IMR-90 (cell line): ENCODE results near the gene NOC2L.

Experiments
- BHLHE40 ChIP-seq: fragments of 150-350 bp; IDR thresholded peaks from 2 replicates; pipeline ENCODE4 v1.6.1; 2016; ENCODE audit warnings: mild to moderate bottlenecking, low read depth, low read length
- CEBPB ChIP-seq: IDR thresholded peaks from 2 replicates; pipeline ENCODE4 v1.6.1; 2012; ENCODE audit warnings: low read depth, low read length, improper control_type of control experiment
- CTCF ChIP-seq: conservative IDR thresholded peaks from 2 replicates; pipeline ENCODE4 v1.5.1; 2012; ENCODE audit warnings: mild to moderate bottlenecking, low read depth, low read length, improper control_type of control experiment
- FOS ChIP-seq: fragments of 150-350 bp; IDR thresholded peaks from 2 replicates; pipeline ENCODE4 v1.6.1; 2016; ENCODE audit warnings: low read depth, low read length
- MAFK ChIP-seq: IDR thresholded peaks from 2 replicates; pipeline ENCODE4 v1.6.1; 2012; ENCODE audit warnings: low read depth, low read length, improper control_type of control experiment
- MAZ ChIP-seq: IDR thresholded peaks from 2 replicates; pipeline ENCODE4 v1.6.1; 2012; ENCODE audit warnings: low read depth, mild to moderate bottlenecking, low read length, improper control_type of control experiment, moderate library complexity, borderline replicate concordance
- NFE2L2 ChIP-seq: fragments of 150-350 bp; IDR thresholded peaks from 2 replicates; pipeline ENCODE4 v1.6.1; 2016; ENCODE audit warnings: low read depth, mild to moderate bottlenecking, low read length
- POLR2A ChIP-seq: IDR thresholded peaks from 2 replicates; pipeline ENCODE4 v1.6.1; 2012; ENCODE audit warnings: mild to moderate bottlenecking, low read depth, low read length
- RAD21 ChIP-seq: IDR thresholded peaks from 2 replicates; pipeline ENCODE4 v1.6.1; 2012; ENCODE audit warnings: low read length, improper control_type of control experiment
- RCOR1 ChIP-seq: IDR thresholded peaks from 2 replicates; pipeline ENCODE4 v1.6.1; 2012; ENCODE audit warnings: mild to moderate bottlenecking, low read length, improper control_type of control experiment; ENCODE audit not compliant: insufficient replicate concordance
- RFX5 ChIP-seq: IDR thresholded peaks from 2 replicates; pipeline ENCODE4 v1.8.0; 2012; ENCODE audit warnings: low read depth, mild to moderate bottlenecking, low read length, moderate library complexity
- SMC3 ChIP-seq: fragments of 150-350 bp; IDR thresholded peaks from 2 replicates; pipeline ENCODE4 v1.6.1; 2016; ENCODE audit warnings: low read depth, mild to moderate bottlenecking, antibody characterized with exemption, low read length, moderate library complexity
- TF ChIP-seq, protein P1 (sequence below): fragments of 150-350 bp; IDR thresholded peaks from 2 replicates; pipeline ENCODE4 v1.6.1; 2017; ENCODE audit warnings: mild to moderate bottlenecking, antibody characterized with exemption, low read length, low read depth
- TF ChIP-seq, protein P2 (sequence below): fragments of 150-350 bp; IDR thresholded peaks from 2 replicates; pipeline ENCODE4 v1.6.1; 2016; ENCODE audit warnings: low read depth, mild to moderate bottlenecking, low read length, moderate library complexity, borderline replicate concordance

DNA sequence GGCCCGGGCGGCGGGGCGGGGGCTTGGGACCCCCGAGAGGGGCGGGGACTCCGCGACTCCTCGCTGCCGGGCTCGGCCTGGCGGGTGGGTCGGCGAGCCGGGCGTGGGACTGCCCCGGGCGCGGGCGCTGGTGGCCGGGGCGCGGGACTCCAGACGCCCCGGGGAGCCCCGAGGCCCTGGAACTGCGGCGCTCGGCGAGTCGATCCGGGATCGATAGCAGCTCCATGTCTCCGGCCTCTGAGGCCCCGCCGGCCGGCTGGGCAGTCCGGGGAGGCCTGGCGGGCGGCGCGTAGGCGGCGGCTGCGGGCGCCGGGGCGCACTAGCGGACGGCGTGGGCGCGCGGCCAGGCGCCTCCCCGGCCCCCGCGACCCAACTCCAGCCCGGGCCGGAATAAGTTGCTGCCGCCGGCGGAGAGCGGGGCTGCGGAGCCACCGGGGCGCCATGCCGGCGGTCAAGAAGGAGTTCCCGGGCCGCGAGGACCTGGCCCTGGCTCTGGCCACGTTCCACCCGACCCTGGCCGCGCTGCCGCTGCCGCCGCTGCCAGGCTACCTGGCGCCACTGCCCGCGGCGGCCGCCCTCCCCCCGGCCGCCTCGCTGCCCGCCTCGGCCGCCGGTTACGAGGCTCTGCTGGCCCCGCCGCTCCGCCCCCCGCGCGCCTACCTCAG is 34.9 kb downstream of the NOC2L start:
- no peak for TF ChIP-seq MAZ
- no peak for TF ChIP-seq CTCF
- TF ChIP-seq RAD21: no peak
- TF ChIP-seq, protein P1, sequence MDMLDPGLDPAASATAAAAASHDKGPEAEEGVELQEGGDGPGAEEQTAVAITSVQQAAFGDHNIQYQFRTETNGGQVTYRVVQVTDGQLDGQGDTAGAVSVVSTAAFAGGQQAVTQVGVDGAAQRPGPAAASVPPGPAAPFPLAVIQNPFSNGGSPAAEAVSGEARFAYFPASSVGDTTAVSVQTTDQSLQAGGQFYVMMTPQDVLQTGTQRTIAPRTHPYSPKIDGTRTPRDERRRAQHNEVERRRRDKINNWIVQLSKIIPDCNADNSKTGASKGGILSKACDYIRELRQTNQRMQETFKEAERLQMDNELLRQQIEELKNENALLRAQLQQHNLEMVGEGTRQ: no peak
- TF ChIP-seq POLR2A: no peak; the same call in 1 of the 2 replicates
- no peak for TF ChIP-seq BHLHE40
- TF ChIP-seq RFX5: no peak
- TF ChIP-seq CEBPB: no peak
- TF ChIP-seq, protein P2, sequence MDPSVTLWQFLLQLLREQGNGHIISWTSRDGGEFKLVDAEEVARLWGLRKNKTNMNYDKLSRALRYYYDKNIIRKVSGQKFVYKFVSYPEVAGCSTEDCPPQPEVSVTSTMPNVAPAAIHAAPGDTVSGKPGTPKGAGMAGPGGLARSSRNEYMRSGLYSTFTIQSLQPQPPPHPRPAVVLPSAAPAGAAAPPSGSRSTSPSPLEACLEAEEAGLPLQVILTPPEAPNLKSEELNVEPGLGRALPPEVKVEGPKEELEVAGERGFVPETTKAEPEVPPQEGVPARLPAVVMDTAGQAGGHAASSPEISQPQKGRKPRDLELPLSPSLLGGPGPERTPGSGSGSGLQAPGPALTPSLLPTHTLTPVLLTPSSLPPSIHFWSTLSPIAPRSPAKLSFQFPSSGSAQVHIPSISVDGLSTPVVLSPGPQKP: no peak
- no peak for TF ChIP-seq MAFK
- no peak for TF ChIP-seq SMC3
- TF ChIP-seq RCOR1: no peak
- no peak for TF ChIP-seq NFE2L2
- no peak for TF ChIP-seq FOS
